Measurements from ENCODE around the gene RETSAT.
A peak's percentile ranks its signal among the peaks of the same experiment; 100 is the strongest.

Gene RETSAT

GRCh38 chr2:85355521-85355920, 1.2 kb upstream of the RETSAT start:
- Histone ChIP-seq H3K4me3 (ENCODE audit: low read depth, low read length) (no peak overlapping the region), H3K27ac (ENCODE audit: extremely low read depth, low read depth, low read length) (no peak overlapping the region), H3K36me3 (ENCODE audit: control insufficient read depth in 2 of 2, insufficient read depth in 1 of 2, low read length in 2 of 2) (peaks cover 38 to 51% of the 10 kb centered on the region in 2 experiments), H3K4me1 (ENCODE audit: control insufficient read depth, insufficient read depth, low read length) (no peaks in the 10 kb centered on the region; the same call in 1 of the 2 replicates), H3K9me3 (ENCODE audit: control insufficient read depth, insufficient read depth, low read depth, low read length) (no peaks in the 10 kb centered on the region)
- CTCF ChIA-PET: interaction anchor here (0.5 to 1.0 kb wide), 2 partner anchors 16 to 183 kb away, joined by 3 read pairs; no protein-coding TSS in a partner anchor
- POLR2A ChIA-PET: interaction anchor here (1.0 to 3.0 kb wide), 6 partner anchors 10 to 196 kb away, joined by 3 to 28 read pairs (median 12); partner anchors contain the start of genes MAT2A and TGOLN2
- TF ChIP-seq ZNF48 (tag by site-specific recombination; IDR thresholded peaks at IDR 0.05) (no peak), ZNF560 (tag by site-specific recombination; IDR thresholded peaks at IDR 0.05; ENCODE audit: borderline replicate concordance) (no peak), ZNF837 (tag by site-specific recombination; IDR thresholded peaks at IDR 0.05) (no peak), IKZF3 (tag by site-specific recombination; IDR thresholded peaks at IDR 0.05) (no peak), OSR2 (tag by site-specific recombination; IDR thresholded peaks at IDR 0.05) (no peak), ZFHX2 (tag by site-specific recombination; conservative IDR thresholded peaks at IDR 0.05) (no peak), ZNF768 (tag by site-specific recombination; IDR thresholded peaks at IDR 0.05) (no peak), ZNF302 (tag by site-specific recombination; IDR thresholded peaks at IDR 0.05; ENCODE audit: low read depth) (no peak), GLIS2 (tag by site-specific recombination; IDR thresholded peaks at IDR 0.05) (no peak), AEBP2 (tag by site-specific recombination; IDR thresholded peaks at IDR 0.05; ENCODE audit: borderline replicate concordance) (no peak), HOXC10 (CRISPR knock-in tag; IDR thresholded peaks at IDR 0.05) (no peak), EGR2 (tag by site-specific recombination; IDR thresholded peaks at IDR 0.05; ENCODE audit: low read depth) (no peak), ZNF211 (tag by site-specific recombination; IDR thresholded peaks at IDR 0.05; ENCODE audit: low read depth) (no peak), ZNF19 (tag by site-specific recombination; IDR thresholded peaks at IDR 0.05; ENCODE audit: low read depth) (no peak)

GRCh38 chr2:85355073-85355410, 714 bp upstream of the RETSAT start:
- POLR2A ChIA-PET: interaction anchor here (0.6 to 3.0 kb wide), 19 partner anchors 9 to 384 kb away, joined by 3 to 28 read pairs (median 6); partner anchors contain the start of genes C2orf68, KCMF1, MAT2A and RNF181

More at GRCh38 chr2:85355073-85355410, 714 bp upstream of the RETSAT start:
- Histone ChIP-seq H3K4me1 (ENCODE audit: control insufficient read depth, insufficient read depth, low read length) (no peaks in the 10 kb centered on the region; the same call in 1 of the 2 replicates), H3K9me3 (ENCODE audit: control insufficient read depth, insufficient read depth, low read depth, low read length) (no peaks in the 10 kb centered on the region), H3K4me3 (ENCODE audit: low read depth, low read length) (peak overlapping the region; percentile 75), H3K36me3 (ENCODE audit: control insufficient read depth in 2 of 2, insufficient read depth in 1 of 2, low read length in 2 of 2) (peaks cover 36 to 56% of the 10 kb centered on the region in 2 experiments), H3K27ac (ENCODE audit: extremely low read depth, low read depth, low read length) (peak overlapping the region; percentile 56)
- no peak for TF ChIP-seq ZNF133 (tag by site-specific recombination; IDR thresholded peaks at IDR 0.05)
- 0 out of 2 replicates have a peak, but pooled peaks have one; percentile 10 for TF ChIP-seq ZNF335 (tag by site-specific recombination; conservative IDR thresholded peaks at IDR 0.05)
- TF ChIP-seq, protein P1, sequence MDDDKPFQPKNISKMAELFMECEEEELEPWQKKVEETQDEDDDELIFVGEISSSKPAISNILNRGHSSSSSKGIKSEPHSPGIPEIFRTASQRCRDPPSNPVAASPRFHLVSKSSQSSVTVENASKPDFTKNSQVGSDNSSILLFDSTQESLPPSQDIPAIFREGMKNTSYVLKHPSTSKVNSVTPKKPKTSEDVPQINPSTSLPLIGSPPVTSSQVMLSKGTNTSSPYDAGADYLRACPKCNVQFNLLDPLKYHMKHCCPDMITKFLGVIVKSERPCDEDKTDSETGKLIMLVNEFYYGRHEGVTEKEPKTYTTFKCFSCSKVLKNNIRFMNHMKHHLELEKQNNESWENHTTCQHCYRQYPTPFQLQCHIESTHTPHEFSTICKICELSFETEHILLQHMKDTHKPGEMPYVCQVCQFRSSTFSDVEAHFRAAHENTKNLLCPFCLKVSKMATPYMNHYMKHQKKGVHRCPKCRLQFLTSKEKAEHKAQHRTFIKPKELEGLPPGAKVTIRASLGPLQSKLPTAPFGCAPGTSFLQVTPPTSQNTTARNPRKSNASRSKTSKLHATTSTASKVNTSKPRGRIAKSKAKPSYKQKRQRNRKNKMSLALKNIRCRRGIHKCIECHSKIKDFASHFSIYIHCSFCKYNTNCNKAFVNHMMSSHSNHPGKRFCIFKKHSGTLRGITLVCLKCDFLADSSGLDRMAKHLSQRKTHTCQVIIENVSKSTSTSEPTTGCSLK (tag by site-specific recombination; IDR thresholded peaks at IDR 0.05): no peak
- TF ChIP-seq, protein P2, sequence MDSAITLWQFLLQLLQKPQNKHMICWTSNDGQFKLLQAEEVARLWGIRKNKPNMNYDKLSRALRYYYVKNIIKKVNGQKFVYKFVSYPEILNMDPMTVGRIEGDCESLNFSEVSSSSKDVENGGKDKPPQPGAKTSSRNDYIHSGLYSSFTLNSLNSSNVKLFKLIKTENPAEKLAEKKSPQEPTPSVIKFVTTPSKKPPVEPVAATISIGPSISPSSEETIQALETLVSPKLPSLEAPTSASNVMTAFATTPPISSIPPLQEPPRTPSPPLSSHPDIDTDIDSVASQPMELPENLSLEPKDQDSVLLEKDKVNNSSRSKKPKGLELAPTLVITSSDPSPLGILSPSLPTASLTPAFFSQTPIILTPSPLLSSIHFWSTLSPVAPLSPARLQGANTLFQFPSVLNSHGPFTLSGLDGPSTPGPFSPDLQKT (IDR thresholded peaks at IDR 0.05; ENCODE audit: borderline replicate concordance, low read depth, low read length): no peak
- no peak for TF ChIP-seq ZNF624 (tag by site-specific recombination; IDR thresholded peaks at IDR 0.05)
- TF ChIP-seq, protein P3, sequence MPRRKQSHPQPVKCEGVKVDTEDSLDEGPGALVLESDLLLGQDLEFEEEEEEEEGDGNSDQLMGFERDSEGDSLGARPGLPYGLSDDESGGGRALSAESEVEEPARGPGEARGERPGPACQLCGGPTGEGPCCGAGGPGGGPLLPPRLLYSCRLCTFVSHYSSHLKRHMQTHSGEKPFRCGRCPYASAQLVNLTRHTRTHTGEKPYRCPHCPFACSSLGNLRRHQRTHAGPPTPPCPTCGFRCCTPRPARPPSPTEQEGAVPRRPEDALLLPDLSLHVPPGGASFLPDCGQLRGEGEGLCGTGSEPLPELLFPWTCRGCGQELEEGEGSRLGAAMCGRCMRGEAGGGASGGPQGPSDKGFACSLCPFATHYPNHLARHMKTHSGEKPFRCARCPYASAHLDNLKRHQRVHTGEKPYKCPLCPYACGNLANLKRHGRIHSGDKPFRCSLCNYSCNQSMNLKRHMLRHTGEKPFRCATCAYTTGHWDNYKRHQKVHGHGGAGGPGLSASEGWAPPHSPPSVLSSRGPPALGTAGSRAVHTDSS (tag by site-specific recombination; IDR thresholded peaks at IDR 0.05): no peak
- no peak for TF ChIP-seq SALL2 (tag by site-specific recombination; IDR thresholded peaks at IDR 0.05; ENCODE audit: borderline replicate concordance)
- CTCF ChIA-PET: interaction anchor here (0.5 to 1.3 kb wide), 3 partner anchors 183 to 477 kb away, joined by 3 to 6 read pairs (median 3); no protein-coding TSS in a partner anchor

All from HEK293 (cell line).